ENCODE results near the gene EPHA4. TPM values are rescaled to one million over a fixed set of nuclear protein-coding genes. Genes with fewer than 3 reads are reported as not detected.

Gene EPHA4
- total RNA-seq, 1 donor from 2014 or later: 24.0 TPM

GRCh38 chr2:221449406-221449805 lies 122.7 kb downstream of the EPHA4 start:
- Histone ChIP-seq H3K36me3 (ENCODE audit: control insufficient read depth in 3 of 3, insufficient read depth in 3 of 3, low read length in 3 of 3) (no peaks in the 10 kb centered on the region), H3K27ac (ENCODE audit: low read depth, low read length) (no peak overlapping the region), H3K4me3 (ENCODE audit: low read length in 3 of 3) (no peak overlapping the region), H3K9me3 (ENCODE audit: control insufficient read depth in 3 of 3, low read length in 3 of 3) (no peaks in the 10 kb centered on the region), H3K27me3 (ENCODE audit: control insufficient read depth in 3 of 3, insufficient read depth in 3 of 3, low read length in 3 of 3) (no peaks in the 10 kb centered on the region), H3K9ac (ENCODE audit: low read depth in 1 of 3, low read length in 3 of 3) (no peak overlapping the region), H3K4me1 (ENCODE audit: control insufficient read depth in 3 of 3, insufficient read depth in 3 of 3, low read length in 3 of 3) (no peaks in the 10 kb centered on the region)

DNA sequence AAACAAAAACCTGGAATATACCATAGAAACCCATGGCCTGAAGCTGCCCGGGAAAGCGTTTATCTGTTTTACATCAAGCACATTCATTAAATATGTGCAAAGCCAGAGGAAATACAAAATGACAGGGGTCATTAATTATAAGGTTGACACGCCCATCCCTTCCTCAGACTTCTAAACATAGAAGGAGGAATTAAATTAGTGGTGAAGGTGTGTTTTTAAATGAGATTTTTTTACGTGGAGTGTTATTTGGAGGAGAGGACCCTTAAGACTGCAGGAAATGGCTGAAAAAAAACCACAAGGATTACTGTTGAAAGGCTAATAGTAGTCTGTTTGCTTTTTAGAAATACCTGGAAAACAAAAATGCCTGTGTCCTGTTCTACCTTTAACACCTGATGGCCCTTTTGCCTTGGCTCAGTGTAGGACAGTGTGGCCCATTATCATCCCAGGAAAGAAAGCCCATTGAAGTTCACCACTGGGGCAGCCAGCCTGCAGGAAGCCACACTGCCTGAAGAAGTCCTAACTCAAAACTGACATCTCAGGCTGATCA lies 123.2 kb downstream of the EPHA4 start:
- no peaks in the 10 kb centered on the region for H3K27me3 ChIP-seq (ENCODE audit: control insufficient read depth in 3 of 3, insufficient read depth in 3 of 3, low read length in 3 of 3)
- H3K9me3 ChIP-seq (ENCODE audit: control insufficient read depth in 3 of 3, low read length in 3 of 3): no peaks in the 10 kb centered on the region
- no peaks in the 10 kb centered on the region for H3K36me3 ChIP-seq (ENCODE audit: control insufficient read depth in 3 of 3, insufficient read depth in 3 of 3, low read length in 3 of 3)
- no peak overlapping the region for H3K4me3 ChIP-seq (ENCODE audit: low read length in 3 of 3)
- peaks cover 4 to 5% (median 4%) of the 10 kb centered on the region in 3 donors for H3K4me1 ChIP-seq (ENCODE audit: control insufficient read depth in 3 of 3, insufficient read depth in 3 of 3, low read length in 3 of 3)
- H3K27ac ChIP-seq (ENCODE audit: low read depth, low read length): no peak overlapping the region
- no peak overlapping the region for H3K9ac ChIP-seq (ENCODE audit: low read depth in 1 of 3, low read length in 3 of 3)

- Histone ChIP-seq H3K9me3 (ENCODE audit: control insufficient read depth in 3 of 3, low read length in 3 of 3) (no peaks in the 10 kb centered on the region), H3K27ac (ENCODE audit: low read depth, low read length) (no peak overlapping the region), H3K36me3 (ENCODE audit: control insufficient read depth in 3 of 3, insufficient read depth in 3 of 3, low read length in 3 of 3) (no peaks in the 10 kb centered on the region)
Observed at GRCh38 chr2:221448057-221448843, 123.9 kb downstream of the EPHA4 start.

DNA sequence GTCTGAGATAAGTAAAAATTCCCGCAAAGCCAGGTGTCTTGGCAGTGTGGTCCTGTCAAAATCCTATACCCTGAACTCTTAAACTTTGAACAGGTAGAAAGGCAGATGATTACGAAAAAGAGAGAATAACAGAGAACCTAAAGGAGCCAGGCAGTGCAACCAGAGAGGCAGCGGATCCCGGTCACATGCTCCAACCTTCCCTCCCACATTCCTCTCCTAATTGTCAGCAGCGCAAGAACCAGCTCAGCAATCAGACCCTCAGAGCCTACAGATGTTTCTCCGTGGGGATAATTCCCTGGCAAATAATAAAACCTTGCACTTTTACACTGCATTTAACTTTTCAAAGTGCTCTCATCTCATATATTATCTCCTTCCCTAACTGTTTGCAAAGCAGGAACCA lies 124.8 kb downstream of the EPHA4 start:
- H3K27me3 ChIP-seq (ENCODE audit: control insufficient read depth in 3 of 3, insufficient read depth in 3 of 3, low read length in 3 of 3): no peaks in the 10 kb centered on the region
- H3K27ac ChIP-seq (ENCODE audit: low read depth, low read length): no peak overlapping the region
- H3K9me3 ChIP-seq (ENCODE audit: control insufficient read depth in 3 of 3, low read length in 3 of 3): no peaks in the 10 kb centered on the region
- no peak overlapping the region for H3K4me3 ChIP-seq (ENCODE audit: low read length in 3 of 3)
- no peak overlapping the region for H3K9ac ChIP-seq (ENCODE audit: low read depth in 1 of 3, low read length in 3 of 3)
- H3K36me3 ChIP-seq (ENCODE audit: control insufficient read depth in 3 of 3, insufficient read depth in 3 of 3, low read length in 3 of 3): peaks cover 0 to under 1% (median 0%) of the 10 kb centered on the region in 3 donors
- H3K4me1 ChIP-seq (ENCODE audit: control insufficient read depth in 3 of 3, insufficient read depth in 3 of 3, low read length in 3 of 3): peaks cover 6 to 7% (median 7%) of the 10 kb centered on the region in 3 donors

More at GRCh38 chr2:221448057-221448843, 123.9 kb downstream of the EPHA4 start:
- Histone ChIP-seq H3K9ac (ENCODE audit: low read depth in 1 of 3, low read length in 3 of 3) (no peak overlapping the region), H3K4me3 (ENCODE audit: low read length in 3 of 3) (no peak overlapping the region), H3K4me1 (ENCODE audit: control insufficient read depth in 3 of 3, insufficient read depth in 3 of 3, low read length in 3 of 3) (peaks cover 6 to 7% (median 7%) of the 10 kb centered on the region in 3 donors), H3K27me3 (ENCODE audit: control insufficient read depth in 3 of 3, insufficient read depth in 3 of 3, low read length in 3 of 3) (no peaks in the 10 kb centered on the region)

DNA sequence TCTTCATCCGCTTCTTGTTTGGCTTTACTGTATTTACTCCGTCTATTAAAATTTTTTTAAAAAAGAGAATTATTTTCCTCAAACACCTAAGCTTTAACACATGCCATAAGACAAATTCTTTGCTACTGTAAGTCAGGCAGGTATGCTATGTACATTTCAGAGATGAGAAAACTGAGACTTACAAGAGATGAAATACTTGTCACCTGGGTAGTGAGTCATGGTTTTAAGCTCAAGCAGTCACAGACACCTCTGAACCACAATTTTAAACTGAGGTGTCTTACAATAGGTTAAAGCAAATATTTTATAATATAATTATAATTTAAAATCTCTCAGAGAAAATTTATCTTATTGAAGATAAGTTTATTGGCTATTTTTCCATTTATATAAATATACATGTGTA lies 126.0 kb downstream of the EPHA4 start:
- no peaks in the 10 kb centered on the region for H3K9me3 ChIP-seq (ENCODE audit: control insufficient read depth in 3 of 3, low read length in 3 of 3)
- no peak overlapping the region for H3K4me3 ChIP-seq (ENCODE audit: low read length in 3 of 3)
- H3K36me3 ChIP-seq (ENCODE audit: control insufficient read depth in 3 of 3, insufficient read depth in 3 of 3, low read length in 3 of 3): peaks cover 0 to 11% (median 0%) of the 10 kb centered on the region in 3 donors
- H3K27ac ChIP-seq (ENCODE audit: low read depth, low read length): no peak overlapping the region
- peaks cover 6 to 13% (median 7%) of the 10 kb centered on the region in 3 donors for H3K4me1 ChIP-seq (ENCODE audit: control insufficient read depth in 3 of 3, insufficient read depth in 3 of 3, low read length in 3 of 3)
- H3K27me3 ChIP-seq (ENCODE audit: control insufficient read depth in 3 of 3, insufficient read depth in 3 of 3, low read length in 3 of 3): no peaks in the 10 kb centered on the region
- no peak overlapping the region for H3K9ac ChIP-seq (ENCODE audit: low read depth in 1 of 3, low read length in 3 of 3)

- peaks cover 0 to 11% (median 0%) of the 10 kb centered on the region in 3 donors for H3K36me3 ChIP-seq (ENCODE audit: control insufficient read depth in 3 of 3, insufficient read depth in 3 of 3, low read length in 3 of 3)
- no peaks in the 10 kb centered on the region for H3K9me3 ChIP-seq (ENCODE audit: control insufficient read depth in 3 of 3, low read length in 3 of 3)
- no peak overlapping the region for H3K4me3 ChIP-seq (ENCODE audit: low read length in 3 of 3)
- H3K4me1 ChIP-seq (ENCODE audit: control insufficient read depth in 3 of 3, insufficient read depth in 3 of 3, low read length in 3 of 3): peaks cover 6 to 13% (median 7%) of the 10 kb centered on the region in 3 donors
- H3K27me3 ChIP-seq (ENCODE audit: control insufficient read depth in 3 of 3, insufficient read depth in 3 of 3, low read length in 3 of 3): no peaks in the 10 kb centered on the region
- no peak overlapping the region for H3K9ac ChIP-seq (ENCODE audit: low read depth in 1 of 3, low read length in 3 of 3)
- peak overlapping the region; percentile 70 for H3K27ac ChIP-seq (ENCODE audit: low read depth, low read length)
Observed at GRCh38 chr2:221444106-221444505, 128.0 kb downstream of the EPHA4 start.

GRCh38 chr2:221443645-221444044 lies 128.5 kb downstream of the EPHA4 start:
- peaks cover 0 to 11% (median 0%) of the 10 kb centered on the region in 3 donors for H3K36me3 ChIP-seq (ENCODE audit: control insufficient read depth in 3 of 3, insufficient read depth in 3 of 3, low read length in 3 of 3)
- no peaks in the 10 kb centered on the region for H3K9me3 ChIP-seq (ENCODE audit: control insufficient read depth in 3 of 3, low read length in 3 of 3)
- H3K4me1 ChIP-seq (ENCODE audit: control insufficient read depth in 3 of 3, insufficient read depth in 3 of 3, low read length in 3 of 3): peaks cover 6 to 13% (median 7%) of the 10 kb centered on the region in 3 donors
- H3K27ac ChIP-seq (ENCODE audit: low read depth, low read length): peak overlapping the region; percentile 70
- H3K27me3 ChIP-seq (ENCODE audit: control insufficient read depth in 3 of 3, insufficient read depth in 3 of 3, low read length in 3 of 3): no peaks in the 10 kb centered on the region
- H3K9ac ChIP-seq (ENCODE audit: low read depth in 1 of 3, low read length in 3 of 3): no peak overlapping the region
- no peak overlapping the region for H3K4me3 ChIP-seq (ENCODE audit: low read length in 3 of 3)

DNA sequence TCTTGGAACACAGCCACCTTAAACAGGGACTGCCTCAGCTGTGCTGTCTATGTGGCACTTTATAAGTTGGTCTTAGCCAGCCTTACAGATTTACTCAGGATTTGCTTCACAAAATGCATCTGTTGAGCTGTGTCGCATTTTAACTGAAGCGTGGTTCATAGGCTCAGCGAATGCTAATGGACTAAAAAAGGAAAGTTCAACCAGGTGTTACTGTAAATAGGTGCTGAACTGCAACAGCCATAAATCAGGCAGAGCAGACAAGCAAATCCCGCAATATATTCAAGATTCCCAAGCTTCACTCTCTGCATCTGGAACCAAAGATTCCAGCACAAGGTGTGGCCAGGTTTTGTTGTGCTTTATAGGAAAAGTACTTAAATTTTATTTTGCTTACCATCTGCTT lies 130.0 kb downstream of the EPHA4 start:
- no peak overlapping the region for H3K27ac ChIP-seq (ENCODE audit: low read depth, low read length)
- H3K9ac ChIP-seq (ENCODE audit: low read depth in 1 of 3, low read length in 3 of 3): no peak overlapping the region
- H3K9me3 ChIP-seq (ENCODE audit: control insufficient read depth in 3 of 3, low read length in 3 of 3): no peaks in the 10 kb centered on the region
- no peaks in the 10 kb centered on the region for H3K27me3 ChIP-seq (ENCODE audit: control insufficient read depth in 3 of 3, insufficient read depth in 3 of 3, low read length in 3 of 3)
- H3K4me3 ChIP-seq (ENCODE audit: low read length in 3 of 3): no peak overlapping the region
- H3K36me3 ChIP-seq (ENCODE audit: control insufficient read depth in 3 of 3, insufficient read depth in 3 of 3, low read length in 3 of 3): peaks cover 0 to 11% (median 0%) of the 10 kb centered on the region in 3 donors
- peaks cover 6 to 13% (median 7%) of the 10 kb centered on the region in 3 donors for H3K4me1 ChIP-seq (ENCODE audit: control insufficient read depth in 3 of 3, insufficient read depth in 3 of 3, low read length in 3 of 3)

DNA sequence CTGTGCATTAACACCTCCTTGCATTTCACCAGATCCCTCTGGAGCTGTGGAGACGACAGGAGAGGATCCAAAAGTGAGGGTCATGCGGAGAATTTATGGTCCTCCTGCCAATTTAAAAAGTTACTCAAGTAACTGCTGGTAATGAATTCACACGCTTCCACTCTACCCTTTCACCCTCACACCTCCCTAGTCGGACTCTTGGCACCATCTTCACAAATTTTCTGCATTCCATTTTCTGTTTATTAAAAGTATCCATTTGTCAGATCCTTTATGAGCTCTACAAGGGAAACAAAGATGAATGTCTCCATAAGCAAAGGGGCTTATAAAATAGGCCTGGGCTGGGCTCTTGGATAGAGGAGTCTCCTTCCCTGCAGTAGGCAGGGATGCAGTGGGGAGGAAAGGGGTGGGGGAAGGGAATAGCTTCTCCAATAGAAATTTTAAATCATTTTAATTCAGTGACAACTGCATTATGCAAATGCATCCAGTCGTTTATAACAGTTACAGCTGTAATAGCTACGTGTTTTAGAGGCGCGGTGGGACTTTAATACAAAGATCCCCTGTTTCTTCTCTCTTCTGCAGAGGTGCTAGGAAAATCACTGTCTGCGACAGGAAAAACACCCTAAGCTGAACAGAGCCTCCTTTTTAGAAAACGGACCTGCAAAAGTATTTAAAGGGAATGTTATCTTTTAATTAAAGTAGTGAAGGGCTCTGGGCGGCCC lies 132.2 kb downstream of the EPHA4 start:
- Histone ChIP-seq H3K9ac (ENCODE audit: low read depth in 1 of 3, low read length in 3 of 3) (no peak overlapping the region), H3K27ac (ENCODE audit: low read depth, low read length) (no peak overlapping the region), H3K27me3 (ENCODE audit: control insufficient read depth in 3 of 3, insufficient read depth in 3 of 3, low read length in 3 of 3) (no peaks in the 10 kb centered on the region), H3K36me3 (ENCODE audit: control insufficient read depth in 3 of 3, insufficient read depth in 3 of 3, low read length in 3 of 3) (peaks cover 0 to 11% (median 0%) of the 10 kb centered on the region in 3 donors), H3K9me3 (ENCODE audit: control insufficient read depth in 3 of 3, low read length in 3 of 3) (no peaks in the 10 kb centered on the region), H3K4me3 (ENCODE audit: low read length in 3 of 3) (no peak overlapping the region), H3K4me1 (ENCODE audit: control insufficient read depth in 3 of 3, insufficient read depth in 3 of 3, low read length in 3 of 3) (peaks cover 6 to 13% (median 7%) of the 10 kb centered on the region in 3 donors)

- H3K9me3 ChIP-seq (ENCODE audit: control insufficient read depth in 3 of 3, low read length in 3 of 3): no peaks in the 10 kb centered on the region
- no peak overlapping the region for H3K9ac ChIP-seq (ENCODE audit: low read depth in 1 of 3, low read length in 3 of 3)
- peaks cover 0 to 3% (median 0%) of the 10 kb centered on the region in 3 donors for H3K4me1 ChIP-seq (ENCODE audit: control insufficient read depth in 3 of 3, insufficient read depth in 3 of 3, low read length in 3 of 3)
- no peak overlapping the region for H3K27ac ChIP-seq (ENCODE audit: low read depth, low read length)
- no peak overlapping the region for H3K4me3 ChIP-seq (ENCODE audit: low read length in 3 of 3)
- peaks cover 0 to 14% (median 0%) of the 10 kb centered on the region in 3 donors for H3K36me3 ChIP-seq (ENCODE audit: control insufficient read depth in 3 of 3, insufficient read depth in 3 of 3, low read length in 3 of 3)
- no peaks in the 10 kb centered on the region for H3K27me3 ChIP-seq (ENCODE audit: control insufficient read depth in 3 of 3, insufficient read depth in 3 of 3, low read length in 3 of 3)
Observed at GRCh38 chr2:221437056-221437455, 135.0 kb downstream of the EPHA4 start.

Measured in skeletal muscle tissue (tissue), 4 donors.